ENCODE results near the gene APOBEC3G. TPM values are rescaled to one million over a fixed set of nuclear protein-coding genes. Genes with fewer than 3 reads are reported as not detected.

APOBEC3G gene
- total RNA-seq, 1 donor from 2014 or later: 4.8 TPM

GRCh38 chr22:39109361-39109760, 32.3 kb downstream of the APOBEC3G start:
- Mint-ChIP-seq H3K9me3 (ENCODE audit: low read depth) (no peaks in the 10 kb centered on the region), H3K36me3 (ENCODE audit: insufficient read depth) (no peaks in the 10 kb centered on the region), H3K27me3 (no peaks in the 10 kb centered on the region), H3K4me1 (ENCODE audit: low read depth) (peaks cover 16% of the 10 kb centered on the region), H3K4me3 (ENCODE audit: low read depth) (no peak overlapping the region), H3K27ac (peak overlapping the region; percentile 58)
- no peak for DNase-seq (ENCODE audit: low spot score, unreplicated experiment)
- no peak for TF ChIP-seq CTCF (IDR thresholded peaks at IDR 0.05; ENCODE audit: unreplicated experiment)

GRCh38 chr22:39110631-39111561, 33.8 kb downstream of the APOBEC3G start:
- Mint-ChIP-seq H3K36me3 (ENCODE audit: insufficient read depth) (no peaks in the 10 kb centered on the region), H3K9me3 (ENCODE audit: low read depth) (no peaks in the 10 kb centered on the region), H3K4me1 (ENCODE audit: low read depth) (peaks cover 26% of the 10 kb centered on the region), H3K4me3 (ENCODE audit: low read depth) (no peak overlapping the region), H3K27me3 (peaks cover 3% of the 10 kb centered on the region), H3K27ac (peak overlapping the region; percentile 96)
- TF ChIP-seq CTCF (IDR thresholded peaks at IDR 0.05; ENCODE audit: unreplicated experiment): no peak
- no peak for DNase-seq (ENCODE audit: low spot score, unreplicated experiment)

- peaks cover 3% of the 10 kb centered on the region for H3K27me3 Mint-ChIP-seq
- H3K9me3 Mint-ChIP-seq (ENCODE audit: low read depth): no peaks in the 10 kb centered on the region
- no peak for TF ChIP-seq CTCF (IDR thresholded peaks at IDR 0.05; ENCODE audit: unreplicated experiment)
- peak overlapping the region; percentile 25 for H3K4me3 Mint-ChIP-seq (ENCODE audit: low read depth)
- H3K36me3 Mint-ChIP-seq (ENCODE audit: insufficient read depth): no peaks in the 10 kb centered on the region
- DNase-seq (ENCODE audit: low spot score, unreplicated experiment): no peak
- peak overlapping the region; percentile 21 for H3K27ac Mint-ChIP-seq
- H3K4me1 Mint-ChIP-seq (ENCODE audit: low read depth): peaks cover 31% of the 10 kb centered on the region
These were observed 37.0 kb downstream of the APOBEC3G start for GRCh38 chr22:39114112-39114511.

- no peak for TF ChIP-seq CTCF (IDR thresholded peaks at IDR 0.05; ENCODE audit: unreplicated experiment)
- peaks cover 31% of the 10 kb centered on the region for H3K4me1 Mint-ChIP-seq (ENCODE audit: low read depth)
- peaks cover 3% of the 10 kb centered on the region for H3K27me3 Mint-ChIP-seq
- no peak overlapping the region for H3K4me3 Mint-ChIP-seq (ENCODE audit: low read depth)
- no peak overlapping the region for H3K27ac Mint-ChIP-seq
- no peak for DNase-seq (ENCODE audit: low spot score, unreplicated experiment)
- H3K9me3 Mint-ChIP-seq (ENCODE audit: low read depth): no peaks in the 10 kb centered on the region
- H3K36me3 Mint-ChIP-seq (ENCODE audit: insufficient read depth): no peaks in the 10 kb centered on the region
These were observed 38.5 kb downstream of the APOBEC3G start for GRCh38 chr22:39115570-39115969.

GRCh38 chr22:39115977-39116621, 39.0 kb downstream of the APOBEC3G start:
- Mint-ChIP-seq H3K9me3 (ENCODE audit: low read depth) (no peaks in the 10 kb centered on the region), H3K36me3 (ENCODE audit: insufficient read depth) (no peaks in the 10 kb centered on the region), H3K27ac (no peak overlapping the region), H3K4me3 (ENCODE audit: low read depth) (no peak overlapping the region), H3K27me3 (peaks cover 3% of the 10 kb centered on the region), H3K4me1 (ENCODE audit: low read depth) (peaks cover 27% of the 10 kb centered on the region)
- no peak for DNase-seq (ENCODE audit: low spot score, unreplicated experiment)
- no peak for TF ChIP-seq CTCF (IDR thresholded peaks at IDR 0.05; ENCODE audit: unreplicated experiment)

All from progenitor cell of endocrine pancreas (in vitro differentiated cells).